NT2/D1 (cell line): ENCODE results near the gene CTBP1.

Experiments used
- YY1 ChIP-seq: IDR thresholded peaks from 2 replicates; pipeline ENCODE4 v1.6.1; 2011; ENCODE audit not compliant: insufficient read length, insufficient read depth
- ZNF274 ChIP-seq: IDR thresholded peaks from 2 replicates; pipeline ENCODE4 v1.6.1; 2011; ENCODE audit warnings: mild to moderate bottlenecking, low read depth, low read length

DNA sequence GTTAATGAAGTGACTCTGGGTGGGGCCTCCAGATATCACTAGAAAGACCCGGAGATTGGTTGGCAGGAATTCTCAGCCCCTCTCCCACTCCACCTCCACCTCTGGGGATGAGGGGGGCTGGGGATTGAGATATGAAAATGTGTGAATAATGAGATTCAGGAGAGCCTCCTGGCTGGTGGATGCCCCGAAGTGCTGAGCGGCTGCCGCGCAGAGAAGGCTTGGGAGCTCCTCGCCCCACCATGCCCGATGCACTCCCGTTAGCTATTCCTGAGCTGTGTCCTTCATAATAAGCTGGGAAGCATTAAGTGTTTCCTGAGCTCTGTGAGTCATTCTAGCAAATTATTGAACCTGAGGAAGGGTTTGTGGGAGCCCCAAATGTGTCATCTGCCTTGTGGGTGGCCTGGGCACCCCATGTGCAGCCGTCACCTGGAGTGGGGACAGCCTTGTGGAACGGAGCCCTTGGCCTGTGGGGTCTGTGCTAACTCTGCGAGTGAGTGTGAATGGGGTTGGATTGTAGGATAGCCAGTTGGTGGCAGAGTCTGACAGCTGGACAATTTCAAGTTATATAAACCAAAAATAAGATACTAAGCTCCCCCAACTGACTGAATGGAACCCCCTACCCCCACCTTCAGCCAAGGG lies 36.3 kb upstream of the CTBP1 start:
- TF ChIP-seq ZNF274 (no peak), YY1 (no peak)
